ENCODE measurements around the gene LRP6. TPM values are rescaled to one million over a fixed set of nuclear protein-coding genes. Genes with fewer than 3 reads are reported as not detected.

Gene LRP6
- polyA plus RNA-seq, 1 donor (not counting 4 experiments of a cell fraction or from before 2014, with no cell fraction given): 13.0 TPM

GRCh38 chr12:12138203-12139154, 128.4 kb downstream of the LRP6 start:
- no peak for TF ChIP-seq EZH2 (IDR thresholded peaks at IDR 0.05; ENCODE audit: low read length)
- no peak for TF ChIP-seq CTCF (optimal IDR thresholded peaks at IDR 0.05 in 1 of 3, IDR thresholded peaks at IDR 0.05 in 1 of 3, conservative IDR thresholded peaks at IDR 0.05 in 1 of 3; ENCODE audit: extremely low read depth in 1 of 3, insufficient read depth in 2 of 3, low read length in 3 of 3)
- Histone ChIP-seq H3K27me3 (ENCODE audit: control insufficient read depth, extremely low read depth, insufficient read depth, low read length) (no peaks in the 10 kb centered on the region), H3K36me3 (ENCODE audit: control insufficient read depth in 2 of 2, extremely low read depth in 1 of 2, insufficient read depth in 2 of 2, low read length in 2 of 2) (no peaks in the 10 kb centered on the region), H3K4me3 (ENCODE audit: control insufficient read depth in 2 of 3, extremely low read depth in 1 of 3, insufficient read depth in 2 of 3, low read depth in 1 of 3, low read length in 3 of 3) (no peak overlapping the region), H3K4me1 (ENCODE audit: control insufficient read depth, extremely low read depth, insufficient read depth, low read length) (peaks cover 2% of the 10 kb centered on the region), H3K27ac (ENCODE audit: control insufficient read depth, insufficient read depth, low read length) (no peak overlapping the region), H3K9me1 (ENCODE audit: control insufficient read depth, extremely low read depth, insufficient read depth, low read length) (no peaks in the 10 kb centered on the region), H3K9me3 (ENCODE audit: control insufficient read depth, low read depth, low read length) (no peaks in the 10 kb centered on the region), H3K79me2 (ENCODE audit: control insufficient read depth, insufficient read depth, low read length) (no peaks in the 10 kb centered on the region), H2AFZ (ENCODE audit: control insufficient read depth, low read length) (no peak overlapping the region), H3K9ac (ENCODE audit: control insufficient read depth, extremely low read depth, insufficient read depth, low read length) (no peak overlapping the region), H4K20me1 (ENCODE audit: control insufficient read depth, extremely low read depth, insufficient read depth, low read length) (no peaks in the 10 kb centered on the region), H3K4me2 (ENCODE audit: control insufficient read depth, extremely low read depth, insufficient read depth, low read depth, low read length) (no peak overlapping the region)
- no peak for FAIRE-seq
- DNase-seq (ENCODE audit: low read depth, low spot score): no peak
- dilution Hi-C loops (cut with MboI; ENCODE audit: extremely low pct_ligation_motif_present, low sequenced_read_pairs): no loop called here

- FAIRE-seq (no peak), DNase-seq (ENCODE audit: low read depth, low spot score) (no peak)
- Histone ChIP-seq H4K20me1 (ENCODE audit: control insufficient read depth, extremely low read depth, insufficient read depth, low read length) (no peaks in the 10 kb centered on the region), H3K9ac (ENCODE audit: control insufficient read depth, extremely low read depth, insufficient read depth, low read length) (no peak overlapping the region), H3K27me3 (ENCODE audit: control insufficient read depth, extremely low read depth, insufficient read depth, low read length) (no peaks in the 10 kb centered on the region), H3K27ac (ENCODE audit: control insufficient read depth, insufficient read depth, low read length) (no peak overlapping the region), H3K79me2 (ENCODE audit: control insufficient read depth, insufficient read depth, low read length) (no peaks in the 10 kb centered on the region), H3K9me1 (ENCODE audit: control insufficient read depth, extremely low read depth, insufficient read depth, low read length) (no peaks in the 10 kb centered on the region), H3K4me2 (ENCODE audit: control insufficient read depth, extremely low read depth, insufficient read depth, low read depth, low read length) (no peak overlapping the region), H3K4me3 (ENCODE audit: control insufficient read depth in 2 of 3, extremely low read depth in 1 of 3, insufficient read depth in 2 of 3, low read depth in 1 of 3, low read length in 3 of 3) (no peak overlapping the region), H3K9me3 (ENCODE audit: control insufficient read depth, low read depth, low read length) (no peaks in the 10 kb centered on the region), H3K4me1 (ENCODE audit: control insufficient read depth, extremely low read depth, insufficient read depth, low read length) (no peaks in the 10 kb centered on the region), H3K36me3 (ENCODE audit: control insufficient read depth in 2 of 2, extremely low read depth in 1 of 2, insufficient read depth in 2 of 2, low read length in 2 of 2) (no peaks in the 10 kb centered on the region), H2AFZ (ENCODE audit: control insufficient read depth, low read length) (no peak overlapping the region)
- dilution Hi-C loops (cut with MboI; ENCODE audit: extremely low pct_ligation_motif_present, low sequenced_read_pairs): no loop called here
- TF ChIP-seq CTCF (optimal IDR thresholded peaks at IDR 0.05 in 1 of 3, IDR thresholded peaks at IDR 0.05 in 1 of 3, conservative IDR thresholded peaks at IDR 0.05 in 1 of 3; ENCODE audit: extremely low read depth in 1 of 3, insufficient read depth in 2 of 3, low read length in 3 of 3) (no peak), EZH2 (IDR thresholded peaks at IDR 0.05; ENCODE audit: low read length) (no peak)
Measured at GRCh38 chr12:12133785-12134184, 133.1 kb downstream of the LRP6 start.
